HepG2 (cell line): ENCODE measurements around the gene GDF15. TPM values are rescaled to one million over a fixed set of nuclear protein-coding genes. Genes with fewer than 3 reads are reported as not detected.

Experiments used
- BCLAF1 ChIP-seq: fragments of 450-650 bp; IDR thresholded peaks from 2 replicates; pipeline ENCODE4 v1.6.1; 2017; ENCODE audit warnings: mild to moderate bottlenecking
- CBFB ChIP-seq: sonication (generic); formaldehyde crosslinking; IDR thresholded peaks from 2 replicates; pipeline ENCODE4 v1.4.0; 2020; ENCODE audit warnings: missing genetic modification reagents
- CREM ChIP-seq, 2 experiments: sonication (generic) in 1 of 2; formaldehyde crosslinking in 1 of 2; IDR thresholded peaks; 2 replicates each; pipeline versions ENCODE4 v1.4.0 to v1.6.1; 2016 to 2020; ENCODE audit warnings: antibody characterized with exemption in 1 of 2, mild to moderate bottlenecking in 1 of 2, missing genetic modification reagents in 1 of 2
- ELF1 ChIP-seq: sonication (generic); formaldehyde crosslinking; IDR thresholded peaks from 2 replicates; pipeline ENCODE4 v1.4.0; 2020; ENCODE audit warnings: missing genetic modification reagents
- FOXA3 ChIP-seq: IDR thresholded peaks from 2 replicates; pipeline ENCODE4 v1.6.1; 2016; ENCODE audit warnings: missing genetic modification reagents, missing compliant biosample characterization
- FOXO4 ChIP-seq: sonication (generic); formaldehyde crosslinking; conservative IDR thresholded peaks from 2 replicates; pipeline ENCODE4 v1.8.1; 2023; ENCODE audit warnings: missing genetic modification reagents
- KLF15 ChIP-seq: sonication (generic); formaldehyde crosslinking; IDR thresholded peaks from 2 replicates; pipeline ENCODE4 v1.8.1; 2023; ENCODE audit warnings: borderline replicate concordance, mild to moderate bottlenecking, inconsistent platforms, missing genetic modification reagents, mixed read lengths
- LRRFIP1 ChIP-seq: sonication (generic); formaldehyde crosslinking; conservative IDR thresholded peaks from 2 replicates; pipeline ENCODE4 v1.4.0; 2020; ENCODE audit warnings: missing genetic modification reagents
- MIXL1 ChIP-seq: IDR thresholded peaks from 2 replicates; pipeline ENCODE4 v1.6.1; 2016
- PAX8 ChIP-seq: sonication (generic); formaldehyde crosslinking; IDR thresholded peaks from 2 replicates; pipeline ENCODE4 v1.8.0; 2022; ENCODE audit warnings: mild to moderate bottlenecking, missing genetic modification reagents, borderline replicate concordance
- PCBP1 ChIP-seq: fragments of 200-400 bp; formaldehyde crosslinking; IDR thresholded peaks from 2 replicates; pipeline ENCODE4 v1.6.1; 2017; ENCODE audit warnings: mild to moderate bottlenecking, low read depth, low read length, borderline replicate concordance
- SMYD3 ChIP-seq: sonication (generic); formaldehyde crosslinking; IDR thresholded peaks from 2 replicates; pipeline ENCODE4 v1.8.1; 2023; ENCODE audit warnings: mild to moderate bottlenecking, missing genetic modification reagents
- ZBTB7A ChIP-seq: sonication (generic); formaldehyde crosslinking; IDR thresholded peaks from 2 replicates; pipeline ENCODE4 v1.8.0; 2022; ENCODE audit warnings: mild to moderate bottlenecking, missing genetic modification reagents
- ZNF232 ChIP-seq: sonication (generic); formaldehyde crosslinking; IDR thresholded peaks from 2 replicates; pipeline ENCODE4 v1.4.0; 2020; ENCODE audit warnings: missing genetic modification reagents, borderline replicate concordance
- ZNF280D ChIP-seq: sonication (generic); formaldehyde crosslinking; IDR thresholded peaks from 2 replicates; pipeline ENCODE4 v1.5.1; 2020; ENCODE audit warnings: mild to moderate bottlenecking, missing genetic modification reagents
- ZNF3 ChIP-seq: IDR thresholded peaks from 2 replicates; pipeline ENCODE4 v1.7.0; 2017; ENCODE audit warnings: inconsistent platforms
- ZNF460 ChIP-seq: sonication (generic); formaldehyde crosslinking; IDR thresholded peaks from 2 replicates; pipeline ENCODE4 v1.5.1; 2020; ENCODE audit warnings: missing genetic modification reagents, mild to moderate bottlenecking, borderline replicate concordance
- ZNF564 ChIP-seq: sonication (generic); formaldehyde crosslinking; IDR thresholded peaks from 2 replicates; pipeline ENCODE4 v1.8.1; 2023; ENCODE audit warnings: mild to moderate bottlenecking, missing genetic modification reagents
- ZNF678 ChIP-seq: sonication (generic); formaldehyde crosslinking; IDR thresholded peaks from 2 replicates; pipeline ENCODE4 v1.4.0; 2020; ENCODE audit warnings: mild to moderate bottlenecking, missing genetic modification reagents
- polyA plus RNA-seq, 8 experiments: library from polyadenylated mRNA; depleted of rRNA in 3 of 8; stranded (reverse) in 7 of 8; unstranded in 1 of 8; fragments of >200 nt; fragmentation: Illumina TruSeq in 4 of 8; extraction: Trizol in 4 of 8; gene quantifications; 2 replicates each; pipeline versions ENCODE4 v1.2.1 to v1.2.3, GENCODE V29; 2011 to 2016; ENCODE audit warnings: low read depth in 4 of 8, missing spikeins in 1 of 8, mixed read lengths in 1 of 8; ENCODE audit not compliant: insufficient read depth in 1 of 8
- total RNA-seq, 5 experiments: library from RNA; depleted of rRNA; stranded (reverse); fragments of >200 nt; fragmentation: Illumina TruSeq; extraction: Trizol; gene quantifications; 2 replicates each; pipeline ENCODE4 v1.2.3, GENCODE V29; 2016; ENCODE audit warnings: low read depth in 1 of 5

GDF15 gene
- total and polyA plus RNA-seq, 2 of the 13 experiments (the other 11 are each of a cell fraction or from before 2014, with no cell fraction given), result 146 to 422 TPM

- TF ChIP-seq ZBTB7A (peak; percentile 64; the same call in 1 of the 2 replicates), BCLAF1 (no peak), ZNF280D (CRISPR knock-in tag) (peak; percentile 36; the same call in 1 of the 2 replicates), CREM (IDR thresholded peaks at IDR 0.05) (no peak), CREM (CRISPR knock-in tag; IDR thresholded peaks at IDR 0.05) (no peak; the same call in 1 of the 2 replicates), KLF15 (CRISPR knock-in tag) (no peak; the same call in 1 of the 2 replicates), FOXO4 (CRISPR knock-in tag) (0 out of 2 replicates have a peak, but pooled peaks have one; percentile 45), ZNF564 (CRISPR knock-in tag) (0 out of 2 replicates have a peak, but pooled peaks have one; percentile 61), CBFB (CRISPR knock-in tag) (peak; percentile 80; the same call in 1 of the 2 replicates), ZNF460 (CRISPR knock-in tag) (no peak), ZNF678 (CRISPR knock-in tag) (no peak), PCBP1 (peak; percentile 78; the same call in 1 of the 2 replicates), SMYD3 (peak; percentile 73; the same call in 1 of the 2 replicates), LRRFIP1 (no peak), PAX8 (CRISPR knock-in tag) (peak; percentile 85; the same call in 1 of the 2 replicates), ZNF3 (peak; percentile 46; the same call in 1 of the 2 replicates), FOXA3 (CRISPR knock-in tag) (no peak; the same call in 1 of the 2 replicates), ELF1 (no peak), MIXL1 (CRISPR knock-in tag) (no peak), ZNF232 (CRISPR knock-in tag) (peak; percentile 61)
These were observed 2.4 kb downstream of the GDF15 start (continued) for GRCh38 chr19:18388100-18388959.
